Mucosa of stomach (tissue), 1 donor: ENCODE data around the gene VEGFA.

Source experiments
- H3K27me3 ChIP-seq: one replicate; pipeline ENCODE4 v1.7.0; 2013; ENCODE audit warnings: mild to moderate bottlenecking, low read length; ENCODE audit not compliant: control insufficient read depth, insufficient read depth
- H3K36me3 ChIP-seq: one replicate; pipeline ENCODE4 v1.7.0; 2013; ENCODE audit warnings: low read length; ENCODE audit not compliant: control insufficient read depth, insufficient read depth
- H3K4me1 ChIP-seq: one replicate; pipeline ENCODE4 v1.7.0; 2013; ENCODE audit warnings: mild to moderate bottlenecking, low read length; ENCODE audit not compliant: control insufficient read depth, insufficient read depth
- H3K4me3 ChIP-seq: one replicate; pipeline ENCODE4 v1.7.0; 2013; ENCODE audit warnings: low read length
- H3K9ac ChIP-seq: one replicate; pipeline ENCODE4 v1.7.0; 2013; ENCODE audit warnings: mild to moderate bottlenecking, low read length, moderate library complexity
- H3K9me3 ChIP-seq: one replicate; pipeline ENCODE4 v1.7.0; 2013; ENCODE audit warnings: mild to moderate bottlenecking, low read length, moderate library complexity; ENCODE audit not compliant: control insufficient read depth
- donor health status: Pancreatic carcinoma.

The VEGFA gene

GRCh38 chr6:43778976-43779851, 9.2 kb downstream of the VEGFA start:
- H3K36me3 ChIP-seq = peaks cover 64% of the 10 kb centered on the region
- H3K9ac ChIP-seq = peak overlapping the region; percentile 38
- H3K4me3 ChIP-seq = no peak overlapping the region
- peaks cover 52% of the 10 kb centered on the region for H3K4me1 ChIP-seq
- H3K9me3 ChIP-seq = no peaks in the 10 kb centered on the region
- H3K27me3 ChIP-seq = no peaks in the 10 kb centered on the region

DNA sequence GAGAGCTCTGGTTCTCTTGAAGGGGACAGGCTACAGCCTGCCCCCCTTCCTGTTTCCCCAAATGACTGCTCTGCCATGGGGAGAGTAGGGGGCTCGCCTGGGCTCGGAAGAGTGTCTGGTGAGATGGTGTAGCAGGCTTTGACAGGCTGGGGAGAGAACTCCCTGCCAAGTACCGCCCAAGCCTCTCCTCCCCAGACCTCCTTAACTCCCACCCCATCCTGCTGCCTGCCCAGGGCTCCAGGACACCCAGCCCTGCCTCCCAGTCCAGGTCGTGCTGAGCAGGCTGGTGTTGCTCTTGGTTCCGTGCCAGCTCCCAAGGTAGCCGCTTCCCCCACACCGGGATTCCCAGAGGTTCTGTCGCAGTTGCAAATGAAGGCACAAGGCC, 9.8 kb downstream of the VEGFA start:
- no peak overlapping the region for H3K9ac ChIP-seq
- H3K4me3 ChIP-seq = no peak overlapping the region
- H3K4me1 ChIP-seq = peaks cover 46% of the 10 kb centered on the region
- H3K36me3 ChIP-seq = peaks cover 68% of the 10 kb centered on the region
- no peaks in the 10 kb centered on the region for H3K9me3 ChIP-seq
- no peaks in the 10 kb centered on the region for H3K27me3 ChIP-seq

- Histone ChIP-seq H3K4me3 (no peak overlapping the region), H3K9ac (no peak overlapping the region), H3K9me3 (no peaks in the 10 kb centered on the region), H3K27me3 (no peaks in the 10 kb centered on the region), H3K36me3 (peaks cover 63% of the 10 kb centered on the region), H3K4me1 (peaks cover 44% of the 10 kb centered on the region)
Measured at GRCh38 chr6:43780293-43780692, 10.3 kb downstream of the VEGFA start.

DNA sequence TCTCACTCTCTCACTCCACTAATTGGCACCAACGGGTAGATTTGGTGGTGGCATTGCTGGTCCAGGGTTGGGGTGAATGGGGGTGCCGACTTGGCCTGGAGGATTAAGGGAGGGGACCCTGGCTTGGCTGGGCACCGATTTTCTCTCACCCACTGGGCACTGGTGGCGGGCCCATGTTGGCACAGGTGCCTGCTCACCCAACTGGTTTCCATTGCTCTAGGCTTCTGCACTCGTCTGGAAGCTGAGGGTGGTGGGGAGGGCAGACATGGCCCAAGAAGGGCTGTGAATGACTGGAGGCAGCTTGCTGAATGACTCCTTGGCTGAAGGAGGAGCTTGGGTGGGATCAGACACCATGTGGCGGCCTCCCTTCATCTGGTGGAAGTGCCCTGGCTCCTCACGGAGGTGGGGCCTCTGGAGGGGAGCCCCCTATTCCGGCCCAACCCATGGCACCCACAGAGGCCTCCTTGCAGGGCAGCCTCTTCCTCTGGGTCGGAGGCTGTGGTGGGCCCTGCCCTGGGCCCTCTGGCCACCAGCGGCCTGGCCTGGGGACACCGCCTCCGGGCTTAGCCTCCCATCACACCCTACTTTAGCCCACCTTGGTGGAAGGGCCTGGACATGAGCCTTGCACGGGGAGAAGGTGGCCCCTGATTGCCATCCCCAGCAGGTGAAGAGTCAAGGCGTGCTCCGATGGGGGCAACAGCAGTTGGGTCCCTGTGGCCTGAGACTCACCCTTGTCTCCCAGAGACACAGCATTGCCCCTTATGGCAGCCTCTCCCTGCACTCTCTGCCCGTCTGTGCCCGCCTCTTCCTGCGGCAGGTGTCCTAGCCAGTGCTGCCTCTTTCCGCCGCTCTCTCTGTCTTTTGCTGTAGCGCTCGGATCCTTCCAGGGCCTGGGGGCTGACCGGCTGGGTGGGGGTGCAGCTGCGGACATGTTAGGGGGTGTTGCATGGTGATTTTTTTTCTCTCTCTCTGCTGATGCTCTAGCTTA, 11.2 kb downstream of the VEGFA start:
- Histone ChIP-seq H3K9ac (no peak overlapping the region), H3K27me3 (no peaks in the 10 kb centered on the region), H3K4me1 (peaks cover 37% of the 10 kb centered on the region), H3K9me3 (no peaks in the 10 kb centered on the region), H3K4me3 (no peak overlapping the region), H3K36me3 (peaks cover 56% of the 10 kb centered on the region)

- Histone ChIP-seq H3K4me3 (no peak overlapping the region), H3K27me3 (no peaks in the 10 kb centered on the region), H3K36me3 (peaks cover 53% of the 10 kb centered on the region), H3K4me1 (peaks cover 37% of the 10 kb centered on the region), H3K9ac (peak overlapping the region; percentile 19), H3K9me3 (no peaks in the 10 kb centered on the region)
Measured at GRCh38 chr6:43781941-43782704, 12.1 kb downstream of the VEGFA start.

DNA sequence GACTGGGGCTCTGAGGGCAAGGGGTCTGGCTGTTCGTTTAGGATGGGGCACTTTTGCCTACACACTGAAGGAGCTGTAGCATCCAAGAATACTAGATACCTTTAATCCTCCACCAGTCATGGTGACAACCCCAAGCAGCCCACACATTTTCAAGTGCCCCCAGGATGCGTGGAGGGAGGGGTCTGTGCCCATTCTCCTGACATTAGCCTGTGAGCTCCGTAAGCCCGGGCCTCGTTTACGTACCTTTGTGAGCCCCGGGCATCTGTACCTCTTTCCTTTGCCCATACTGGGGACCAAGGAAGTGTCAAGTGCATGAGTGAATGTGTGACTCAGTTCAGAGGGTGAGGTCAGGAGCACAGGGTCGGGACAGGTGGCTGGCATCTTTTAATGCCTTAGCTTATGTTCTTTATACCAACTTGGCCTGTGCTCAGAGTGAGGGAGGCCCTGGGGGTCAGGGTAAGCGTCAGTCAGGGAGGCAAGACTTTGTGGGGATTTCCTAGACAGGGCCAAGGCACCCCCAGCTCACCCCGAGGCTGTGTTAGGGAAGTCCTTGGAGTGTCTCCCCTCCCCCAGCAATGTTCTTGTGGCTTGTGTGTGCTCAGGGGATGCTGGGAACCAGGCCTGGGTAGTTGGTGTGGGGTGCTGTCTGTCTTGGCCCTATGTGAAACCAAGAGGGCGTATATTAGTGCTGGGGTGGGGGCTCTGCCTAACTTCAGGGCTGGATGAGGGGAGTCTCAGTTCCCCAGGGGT, 12.9 kb downstream of the VEGFA start:
- Histone ChIP-seq H3K36me3 (peaks cover 45% of the 10 kb centered on the region), H3K9me3 (no peaks in the 10 kb centered on the region), H3K9ac (peak overlapping the region; percentile 19), H3K27me3 (no peaks in the 10 kb centered on the region), H3K4me3 (no peak overlapping the region), H3K4me1 (peaks cover 41% of the 10 kb centered on the region)

GRCh38 chr6:43784049-43784855, 14.2 kb downstream of the VEGFA start:
- Histone ChIP-seq H3K36me3 (peaks cover 34% of the 10 kb centered on the region), H3K27me3 (no peaks in the 10 kb centered on the region), H3K9me3 (no peaks in the 10 kb centered on the region), H3K4me1 (peaks cover 34% of the 10 kb centered on the region), H3K4me3 (no peak overlapping the region), H3K9ac (no peak overlapping the region)

- Histone ChIP-seq H3K9ac (no peak overlapping the region), H3K27me3 (no peaks in the 10 kb centered on the region), H3K9me3 (no peaks in the 10 kb centered on the region), H3K36me3 (peaks cover 24% of the 10 kb centered on the region), H3K4me1 (peaks cover 34% of the 10 kb centered on the region), H3K4me3 (no peak overlapping the region)
Measured at GRCh38 chr6:43785220-43785752, 15.3 kb downstream of the VEGFA start.

- Histone ChIP-seq H3K4me3 (no peak overlapping the region), H3K9me3 (no peaks in the 10 kb centered on the region), H3K36me3 (peaks cover 24% of the 10 kb centered on the region), H3K27me3 (no peaks in the 10 kb centered on the region), H3K4me1 (peaks cover 34% of the 10 kb centered on the region), H3K9ac (no peak overlapping the region)
Measured at GRCh38 chr6:43785904-43786303, 15.9 kb downstream of the VEGFA start.

DNA sequence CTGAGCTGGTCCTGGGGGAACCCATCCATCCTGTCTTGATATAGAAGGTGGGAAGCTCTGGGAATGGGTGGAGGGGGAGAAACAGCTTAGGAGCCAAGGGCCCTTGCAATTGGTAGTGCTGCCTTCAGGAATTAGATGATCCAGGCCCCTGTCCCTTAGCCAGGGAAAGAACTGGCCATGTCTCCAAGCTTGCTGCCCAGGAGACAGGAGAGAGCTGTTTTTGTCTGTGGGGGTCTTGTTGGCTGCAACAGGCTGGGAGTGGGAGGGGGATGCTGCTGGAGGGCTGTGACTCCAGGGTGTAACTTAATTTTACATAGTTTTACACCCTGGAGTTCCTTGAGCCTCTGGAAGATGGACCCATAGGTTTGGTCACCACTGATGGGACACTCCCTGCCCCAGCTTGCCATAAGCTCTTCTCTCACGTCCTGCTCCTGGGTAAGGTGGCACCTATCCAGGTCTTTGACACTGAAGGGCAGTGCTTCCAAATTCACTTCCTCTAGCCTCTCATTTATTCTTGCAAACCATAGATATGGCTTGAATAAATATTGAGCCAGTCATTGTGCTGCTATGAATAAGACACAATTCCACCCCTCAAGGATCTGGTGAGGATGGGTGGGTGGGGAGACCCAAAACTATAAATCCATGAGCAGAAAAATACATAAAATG, 16.8 kb downstream of the VEGFA start:
- H3K9me3 ChIP-seq = no peaks in the 10 kb centered on the region
- H3K36me3 ChIP-seq = peaks cover 23% of the 10 kb centered on the region
- no peak overlapping the region for H3K4me3 ChIP-seq
- no peaks in the 10 kb centered on the region for H3K27me3 ChIP-seq
- peaks cover 31% of the 10 kb centered on the region for H3K4me1 ChIP-seq
- H3K9ac ChIP-seq = no peak overlapping the region
